Progenitor cell of endocrine pancreas (in vitro differentiated cells): ENCODE data around the gene GGT5. TPM values are rescaled to one million over a fixed set of nuclear protein-coding genes. Genes with fewer than 3 reads are reported as not detected.
A peak's percentile ranks its signal among the peaks of the same experiment; 100 is the strongest.
"Not testable (repeated sequence)": the region's sequence is repeated elsewhere in the genome, so short reads cannot be mapped to it uniquely, and the experiment has no call there.

Experiments used
- DNase-seq: peaks from one replicate; pipeline ENCODE4 v3.0.0; 2021; ENCODE audit warnings: low spot score; ENCODE audit not compliant: unreplicated experiment
- H3K27ac Mint-ChIP-seq: 2 replicates; pipeline ENCODE4 v1.8.0; 2021; ENCODE audit warnings: mild to moderate bottlenecking, moderate library complexity, mixed read lengths
- H3K27me3 Mint-ChIP-seq: 2 replicates; pipeline ENCODE4 v1.8.0; 2021; ENCODE audit warnings: mixed read lengths
- H3K36me3 Mint-ChIP-seq: 2 replicates; pipeline ENCODE4 v1.8.0; 2022; ENCODE audit warnings: mixed read lengths; ENCODE audit not compliant: insufficient read depth
- H3K4me1 Mint-ChIP-seq: 2 replicates; pipeline ENCODE4 v1.8.0; 2021; ENCODE audit warnings: low read depth, mixed read lengths
- H3K4me3 Mint-ChIP-seq: 2 replicates; pipeline ENCODE4 v1.8.0; 2021; ENCODE audit warnings: low read depth, mild to moderate bottlenecking, moderate library complexity, mixed read lengths
- H3K9me3 Mint-ChIP-seq: 2 replicates; pipeline ENCODE4 v1.8.0; 2021; ENCODE audit warnings: low read depth, mixed read lengths
- CTCF ChIP-seq: fragments of 200-600 bp; sonication (generic); IDR thresholded peaks from one replicate; pipeline ENCODE4 v1.5.0; 2021; ENCODE audit warnings: antibody characterized with exemption, mild to moderate bottlenecking; ENCODE audit not compliant: unreplicated experiment
- total RNA-seq: library from RNA; stranded (reverse); gene quantifications from 2 replicates; pipeline ENCODE4 v1.2.1, GENCODE V29; 2021

Gene GGT5
- total RNA-seq, 1 donor from 2014 or later: not detected

- H3K27ac Mint-ChIP-seq: no peak overlapping the region
Measured at GRCh38 chr22:24247011-24247507, 2.2 kb upstream of the GGT5 start.

GRCh38 chr22:24245584-24246561 lies 991 bp upstream of the GGT5 start:
- not testable (repeated sequence) for H3K4me3 Mint-ChIP-seq, H3K4me1 Mint-ChIP-seq, H3K27me3 Mint-ChIP-seq, H3K9me3 Mint-ChIP-seq, H3K36me3 Mint-ChIP-seq, H3K27ac Mint-ChIP-seq, DNase-seq

More at GRCh38 chr22:24247011-24247507, 2.2 kb upstream of the GGT5 start:
- TF ChIP-seq CTCF: no peak
- no peaks in the 10 kb centered on the region for H3K9me3 Mint-ChIP-seq
- no peak overlapping the region for H3K4me3 Mint-ChIP-seq
- H3K27me3 Mint-ChIP-seq: no peaks in the 10 kb centered on the region
- H3K4me1 Mint-ChIP-seq: no peaks in the 10 kb centered on the region
- no peak for DNase-seq
- H3K36me3 Mint-ChIP-seq: no peaks in the 10 kb centered on the region

- Mint-ChIP-seq H3K4me3 (no peak overlapping the region), H3K36me3 (no peaks in the 10 kb centered on the region), H3K27ac (peak overlapping the region; percentile 86), H3K9me3 (no peaks in the 10 kb centered on the region), H3K27me3 (no peaks in the 10 kb centered on the region), H3K4me1 (no peaks in the 10 kb centered on the region)
- no peak for DNase-seq
- TF ChIP-seq CTCF: no peak
Measured at GRCh38 chr22:24244144-24244787, 616 bp downstream of the GGT5 start.

GRCh38 chr22:24243417-24243816 lies 1.5 kb downstream of the GGT5 start:
- H3K4me1 Mint-ChIP-seq: not testable (repeated sequence)

GRCh38 chr22:24240985-24241692 lies 3.7 kb downstream of the GGT5 start:
- not testable (repeated sequence) for DNase-seq, H3K4me3 Mint-ChIP-seq, H3K4me1 Mint-ChIP-seq

More at GRCh38 chr22:24243417-24243816, 1.5 kb downstream of the GGT5 start:
- H3K36me3 Mint-ChIP-seq, H3K27ac Mint-ChIP-seq, H3K9me3 Mint-ChIP-seq, H3K27me3 Mint-ChIP-seq, H3K4me3 Mint-ChIP-seq, DNase-seq: not testable (repeated sequence)

GRCh38 chr22:24240381-24240780 lies 4.5 kb downstream of the GGT5 start:
- Mint-ChIP-seq H3K4me3 (no peak overlapping the region), H3K9me3 (no peaks in the 10 kb centered on the region), H3K27ac (peak overlapping the region; percentile 74), H3K36me3 (no peaks in the 10 kb centered on the region), H3K4me1 (no peaks in the 10 kb centered on the region), H3K27me3 (no peaks in the 10 kb centered on the region)
- DNase-seq: no peak
- TF ChIP-seq CTCF: no peak

More at GRCh38 chr22:24240985-24241692, 3.7 kb downstream of the GGT5 start:
- H3K27ac Mint-ChIP-seq, H3K36me3 Mint-ChIP-seq, H3K9me3 Mint-ChIP-seq, H3K27me3 Mint-ChIP-seq: not testable (repeated sequence)

DNA sequence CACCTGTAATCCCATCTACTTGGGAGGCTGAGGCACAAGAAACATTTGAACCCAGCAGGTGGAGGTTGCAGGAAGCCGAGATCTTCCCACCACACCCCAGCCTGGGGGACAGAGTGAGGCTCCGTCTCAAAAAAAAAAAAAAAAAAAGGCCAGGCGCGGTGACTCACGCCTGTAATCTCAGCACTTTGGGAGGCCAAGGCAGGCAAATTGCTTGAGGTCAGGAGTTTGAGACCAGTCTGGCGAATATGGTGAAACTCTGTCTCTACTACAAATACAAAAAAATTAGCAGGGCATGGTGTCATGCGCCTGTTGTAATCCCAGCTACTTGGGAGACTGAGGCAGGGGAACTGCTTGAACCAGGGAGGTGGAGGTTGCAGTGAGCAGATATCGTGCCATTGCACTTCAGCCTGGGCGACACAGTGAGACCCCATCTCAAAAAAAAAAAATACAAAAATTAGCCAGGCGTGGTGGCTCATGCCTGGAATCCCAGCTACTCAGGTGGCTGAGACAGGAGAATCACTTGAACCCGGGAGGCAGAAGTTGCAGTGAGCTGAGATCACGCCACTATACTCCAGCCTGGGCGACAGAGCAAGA lies 6.7 kb downstream of the GGT5 start:
- not testable (repeated sequence) for H3K36me3 Mint-ChIP-seq, DNase-seq, H3K9me3 Mint-ChIP-seq, H3K27me3 Mint-ChIP-seq, H3K4me3 Mint-ChIP-seq, H3K4me1 Mint-ChIP-seq, H3K27ac Mint-ChIP-seq
